ENCODE data around the gene SLC25A21. TPM values are rescaled to one million over a fixed set of nuclear protein-coding genes. Genes with fewer than 3 reads are reported as not detected.
"Not testable (repeated sequence)": the region's sequence is repeated elsewhere in the genome, so short reads cannot be mapped to it uniquely, and the experiment has no call there.

SLC25A21 gene
- polyA plus RNA-seq, 1 donor: 1.2 TPM

GRCh38 chr14:36713960-36714703 is 458.3 kb downstream of the SLC25A21 start:
- DNase-seq (ENCODE audit: low read depth): no peak

DNA sequence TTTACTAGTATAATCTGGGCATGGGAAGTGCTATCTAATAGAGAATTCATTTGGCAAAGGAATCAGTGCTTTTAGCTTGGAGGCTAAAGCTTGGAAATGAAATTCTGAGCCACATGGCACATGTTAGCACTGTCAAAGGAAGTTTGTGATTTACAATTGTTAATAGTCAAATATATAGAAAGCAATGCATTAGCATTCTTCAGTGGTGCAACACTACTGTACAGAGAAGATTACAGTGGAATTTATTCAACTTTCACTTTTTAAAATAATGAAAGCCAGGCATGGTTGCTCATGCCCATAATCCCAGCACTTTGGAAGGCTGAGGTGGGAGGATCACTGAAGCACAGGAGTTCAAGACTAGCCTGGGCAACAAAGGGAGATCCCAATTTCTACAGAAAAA is 464.8 kb downstream of the SLC25A21 start:
- DNase-seq (ENCODE audit: low read depth): no peak

DNA sequence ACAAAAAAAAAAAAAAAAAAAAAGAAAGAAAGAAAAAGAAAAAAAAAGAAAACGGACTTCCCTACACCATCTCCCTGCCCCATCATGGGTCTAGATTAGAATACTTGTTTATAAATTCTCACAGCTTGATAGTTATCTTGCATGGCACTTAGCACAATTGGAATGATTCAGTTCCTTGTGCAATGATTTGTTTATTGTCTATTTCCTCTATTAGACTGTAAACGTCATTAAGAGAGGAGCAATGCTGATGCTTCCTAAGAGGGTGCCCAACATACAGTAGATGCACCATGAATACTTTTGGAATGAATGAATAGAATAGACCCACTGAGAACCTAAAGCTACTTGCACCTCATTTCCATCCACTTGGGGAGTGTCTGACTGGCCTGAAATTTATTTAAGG is 469.9 kb downstream of the SLC25A21 start:
- DNase-seq (ENCODE audit: low read depth): no peak

- DNase-seq (ENCODE audit: low read depth): no peak
These were observed 471.3 kb downstream of the SLC25A21 start for GRCh38 chr14:36701132-36701531.

GRCh38 chr14:36700651-36701050 is 471.8 kb downstream of the SLC25A21 start:
- no peak for DNase-seq (ENCODE audit: low read depth)

- DNase-seq (ENCODE audit: low read depth): not testable (repeated sequence)
These were observed 473.0 kb downstream of the SLC25A21 start for GRCh38 chr14:36699420-36699819.

DNA sequence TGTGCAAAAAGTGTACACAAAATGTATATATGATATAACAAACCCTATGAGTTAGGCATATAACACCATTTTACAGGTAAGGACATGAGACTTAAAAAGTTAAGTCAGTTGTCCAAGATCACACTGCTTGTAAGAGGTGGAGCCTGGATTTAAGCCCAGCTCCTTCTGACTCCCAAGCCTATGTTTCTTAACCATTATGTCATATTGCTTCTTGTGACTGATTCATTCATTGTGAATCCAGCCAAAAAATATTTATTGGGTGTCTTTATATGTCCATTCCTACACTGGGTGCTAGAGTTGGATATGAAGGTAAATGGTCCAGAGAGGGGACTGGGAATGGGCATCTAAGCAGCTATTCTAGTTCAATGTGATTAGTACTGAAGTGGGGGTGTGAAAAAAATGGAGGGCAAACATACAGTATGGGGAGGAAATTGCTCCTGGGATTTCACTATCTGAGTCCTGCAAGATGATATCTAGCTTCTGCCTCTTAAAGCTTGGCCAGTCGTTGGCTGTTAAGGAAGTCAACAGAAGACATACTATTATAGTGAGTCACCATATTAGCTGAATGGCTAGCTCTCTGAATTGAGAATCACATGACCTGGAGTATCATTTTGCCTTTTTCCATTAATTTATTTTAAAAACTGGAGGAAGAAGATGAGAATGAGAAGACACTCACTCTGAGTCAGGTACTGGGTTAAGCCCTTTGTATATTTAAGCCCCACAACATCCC is 481.9 kb downstream of the SLC25A21 start:
- no peak for DNase-seq (ENCODE audit: low read depth)

DNA sequence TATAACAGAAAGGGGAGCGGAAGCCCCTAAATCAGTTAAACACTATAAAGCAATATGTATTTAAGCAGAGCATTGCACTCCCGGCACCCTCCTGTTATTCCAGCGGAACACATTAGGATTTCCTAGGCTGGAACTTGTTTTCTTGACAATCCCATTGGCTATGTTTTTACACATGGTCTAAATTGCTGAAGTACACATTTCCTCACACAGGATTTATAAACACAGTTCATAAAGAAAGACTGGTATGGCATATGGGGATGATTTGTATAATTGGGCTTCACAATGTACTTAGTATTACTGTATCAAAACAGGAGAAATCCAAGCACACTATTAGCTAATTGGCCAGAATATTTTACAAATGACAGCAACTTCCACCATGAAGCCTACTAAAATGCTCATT is 487.5 kb downstream of the SLC25A21 start:
- DNase-seq (ENCODE audit: low read depth): no peak

DNA sequence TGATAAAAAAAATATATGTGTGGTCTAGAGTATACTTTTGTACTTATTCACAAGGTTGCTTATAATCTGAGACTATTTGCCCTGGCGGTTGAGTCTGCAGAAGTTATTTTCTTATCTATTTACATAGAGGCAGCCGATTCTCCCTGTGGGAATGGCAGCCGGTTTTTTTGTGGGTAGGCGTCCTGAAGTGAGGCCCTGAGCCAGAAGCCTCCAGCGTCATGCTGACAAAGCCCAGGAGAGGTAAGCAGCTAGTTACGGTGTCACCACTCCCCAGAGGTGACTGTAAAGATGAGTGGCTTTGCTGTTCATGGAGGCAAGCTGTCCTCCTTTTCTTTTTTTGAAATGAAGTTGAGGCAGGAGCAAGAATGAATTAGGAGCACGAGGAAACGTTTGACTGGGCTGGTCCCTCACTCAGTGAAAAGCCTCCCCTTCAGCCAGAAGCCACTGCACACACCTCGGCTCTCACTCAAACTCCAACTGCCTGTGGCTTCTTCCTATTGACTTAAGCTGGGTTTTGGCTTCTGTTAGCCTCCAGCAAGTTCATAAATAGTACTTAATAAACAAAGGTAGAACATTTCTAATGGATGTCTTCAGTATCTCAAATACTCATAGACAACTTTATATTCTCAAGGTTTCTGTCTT is 489.2 kb downstream of the SLC25A21 start:
- DNase-seq (ENCODE audit: low read depth): no peak

GRCh38 chr14:36682338-36682737 is 490.1 kb downstream of the SLC25A21 start:
- no peak for DNase-seq (ENCODE audit: low read depth)

- no peak for DNase-seq (ENCODE audit: low read depth)
These were observed 496.2 kb downstream of the SLC25A21 start for GRCh38 chr14:36676236-36676635.

GRCh38 chr14:36675581-36675980 is 496.8 kb downstream of the SLC25A21 start:
- no peak for DNase-seq (ENCODE audit: low read depth)

- DNase-seq (ENCODE audit: low read depth): no peak
These were observed 497.7 kb downstream of the SLC25A21 start for GRCh38 chr14:36674659-36675058.

GRCh38 chr14:36672095-36672494 is 500.3 kb downstream of the SLC25A21 start:
- DNase-seq (ENCODE audit: low read depth): no peak

DNA sequence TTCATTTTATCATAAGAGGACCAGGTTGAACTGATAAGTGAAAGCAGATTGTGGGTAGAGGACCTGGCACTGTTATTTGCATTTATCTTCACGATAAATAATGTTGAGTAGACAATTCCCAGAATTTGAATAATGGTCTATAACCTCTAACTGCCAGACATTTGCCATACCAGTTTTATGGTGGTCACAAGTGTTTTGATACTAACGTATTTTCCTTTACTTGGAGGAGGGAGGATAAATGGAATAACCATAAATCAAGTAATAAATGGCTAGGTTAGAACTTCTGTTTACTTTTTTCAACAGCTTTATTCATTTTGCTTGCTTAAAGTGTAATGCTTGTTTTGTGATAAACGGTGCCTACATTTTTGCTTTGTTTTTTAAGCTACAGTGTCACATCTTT is 501.3 kb downstream of the SLC25A21 start:
- no peak for DNase-seq (ENCODE audit: low read depth)

- DNase-seq (ENCODE audit: low read depth): no peak
These were observed 504.7 kb downstream of the SLC25A21 start for GRCh38 chr14:36667679-36668078.

- no peak for DNase-seq (ENCODE audit: low read depth)
These were observed 505.8 kb downstream of the SLC25A21 start for GRCh38 chr14:36666416-36667206.

- no peak for DNase-seq (ENCODE audit: low read depth)
These were observed 506.5 kb downstream of the SLC25A21 start for GRCh38 chr14:36665887-36666415.

GRCh38 chr14:36664322-36665193 is 507.8 kb downstream of the SLC25A21 start:
- no peak for DNase-seq (ENCODE audit: low read depth)

All from forelimb muscle (tissue), 1 donor.